ENCODE results near the gene TMEM190. TPM values are rescaled to one million over a fixed set of nuclear protein-coding genes. Genes with fewer than 3 reads are reported as not detected.
A peak's percentile ranks its signal among the peaks of the same experiment; 100 is the strongest.
"Not testable (repeated sequence)": the region's sequence is repeated elsewhere in the genome, so short reads cannot be mapped to it uniquely, and the experiment has no call there.

Gene TMEM190
- total RNA-seq, 1 experiment from 2014 or later: 0.74 TPM

DNA sequence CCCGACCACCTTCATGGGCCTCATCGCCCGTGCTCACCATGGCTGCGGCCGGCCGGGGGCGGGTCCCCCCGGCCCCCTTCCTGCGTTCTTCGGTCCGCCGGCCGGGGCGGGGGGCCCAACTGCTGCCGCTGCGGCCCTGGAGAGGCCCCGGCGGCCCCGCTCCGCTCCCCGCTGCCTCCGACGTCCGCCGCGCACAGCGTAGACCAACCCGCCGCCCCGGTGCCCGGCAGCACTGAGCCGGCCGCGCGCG, 30.8 kb downstream of the TMEM190 start, which contains the start of gene UBE2S:
UBE2S (minus strand) TSS at position 239 of the 250 bp plus-strand sequence; CDS start at position 40, 199 bp downstream.
- intact Hi-C loops (cut with micrococcal nuclease; ENCODE audit: unreplicated experiment); H3K9me3 ChIP-seq (ENCODE audit: control insufficient read depth, insufficient read depth, low read depth, low read length); H3K27me3 ChIP-seq (ENCODE audit: control insufficient read depth, insufficient read depth, low read length); DNase-seq (ENCODE audit: low read depth, low spot score); in situ Hi-C loops (cut with HindIII; ENCODE audit: low pct_unique_long_range_greater_than_20kb, low sequenced_read_pairs); BruUV-seq (replicated peaks): not testable (repeated sequence)
- Histone ChIP-seq H3K4me3 (ENCODE audit: low read depth in 2 of 2, low read length in 2 of 2) (peak within 1 kb of the TSS; percentile 85 to 88), H3K27ac (ENCODE audit: low read length) (peak within 1 kb of the TSS; percentile 100), H3K36me3 (ENCODE audit: control insufficient read depth, insufficient read depth, low read length) (peaks cover 24% of the 10 kb centered on the region), H3K4me1 (ENCODE audit: control insufficient read depth, insufficient read depth, low read length) (peaks cover 29% of the 10 kb centered on the region)
- CTCF ChIA-PET: interaction anchor here (0.7 kb wide), 1 partner anchor 119 kb away, joined by 5 read pairs; no protein-coding TSS in a partner anchor
- peak; percentile 98 for TF ChIP-seq POLR2AphosphoS5 (IDR thresholded peaks at IDR 0.05; ENCODE audit: low read depth, low read length)
- POLR2A ChIA-PET: interaction anchor here (0.6 to 0.7 kb wide), 3 partner anchors 10 to 192 kb away, joined by 3 to 9 read pairs (median 7); partner anchors contain the start of gene FIZ1
- ATAC-seq: peak; percentile 28; the same call in 1 of the 2 replicates

DNA sequence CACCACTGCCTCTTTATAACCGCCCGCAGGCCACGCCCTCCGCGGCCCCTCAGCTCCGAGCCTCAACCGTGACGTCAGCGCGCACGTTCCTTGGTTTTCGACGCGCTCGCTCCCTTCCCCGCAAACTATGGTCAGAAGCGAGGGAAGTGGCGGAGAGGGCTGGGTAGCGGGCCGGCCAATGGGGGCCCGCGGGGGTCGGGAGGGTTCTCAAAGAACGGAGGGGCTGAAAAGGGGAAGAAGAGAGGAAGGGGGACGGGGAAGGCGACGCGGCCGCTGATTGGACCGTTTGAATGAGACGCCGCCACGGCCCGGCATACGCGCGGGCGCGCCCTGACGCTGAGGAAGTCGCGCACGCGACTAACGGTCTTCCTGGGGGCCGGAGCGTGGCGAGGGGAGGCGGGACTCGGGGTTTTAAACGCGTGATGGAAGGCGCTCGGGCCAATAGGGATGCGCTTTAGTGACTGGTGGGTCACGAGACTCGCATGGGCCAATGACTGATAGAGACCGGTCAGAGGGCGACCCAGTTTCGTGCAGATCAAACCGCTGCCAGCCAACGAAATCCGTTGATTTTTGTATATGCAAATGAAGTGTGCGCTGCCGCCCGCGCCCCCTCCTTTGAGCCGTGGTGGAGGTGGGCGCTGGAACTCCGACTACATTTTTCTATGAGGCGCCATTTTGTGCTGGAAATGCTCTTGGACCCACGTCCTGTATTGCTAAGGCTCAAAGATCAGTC, 31.3 kb downstream of the TMEM190 start:
- Histone ChIP-seq H3K36me3 (ENCODE audit: control insufficient read depth, insufficient read depth, low read length) (peaks cover 20% of the 10 kb centered on the region), H3K27ac (ENCODE audit: low read length) (peak overlapping the region; percentile 100), H3K9me3 (ENCODE audit: control insufficient read depth, insufficient read depth, low read depth, low read length) (peaks cover 6% of the 10 kb centered on the region; the same call in 1 of the 2 replicates), H3K27me3 (ENCODE audit: control insufficient read depth, insufficient read depth, low read length) (no peaks in the 10 kb centered on the region), H3K4me1 (ENCODE audit: control insufficient read depth, insufficient read depth, low read length) (peaks cover 26% of the 10 kb centered on the region), H3K4me3 (ENCODE audit: low read depth in 2 of 2, low read length in 2 of 2) (peak overlapping the region; percentile 85 to 88)
- TSS peak; percentile 87 for BruUV-seq (replicated peaks)
- no peak for TF ChIP-seq REST (IDR thresholded peaks at IDR 0.05; ENCODE audit: insufficient read depth in 1 of 2, low read depth in 2 of 2, low read length in 1 of 2)
- TF ChIP-seq CTCF (IDR thresholded peaks at IDR 0.05): no peak
- TF ChIP-seq SIN3A (IDR thresholded peaks at IDR 0.05; ENCODE audit: borderline replicate concordance, insufficient read depth, low read depth, low read length): no peak
- peak; percentile 85 for TF ChIP-seq TCF7L2 (IDR thresholded peaks at IDR 0.05; ENCODE audit: low read depth, low read length)
- TF ChIP-seq POLR2AphosphoS5 (IDR thresholded peaks at IDR 0.05; ENCODE audit: low read depth, low read length): no peak
- in situ Hi-C loops (cut with HindIII; ENCODE audit: low pct_unique_long_range_greater_than_20kb, low sequenced_read_pairs) (no loop called here), intact Hi-C loops (cut with micrococcal nuclease; ENCODE audit: unreplicated experiment) (no loop called here)
- DNase-seq (ENCODE audit: low read depth, low spot score): peak; percentile 95
- ChIA-PET CTCF (interaction anchor here (0.7 kb wide), 1 partner anchor 120 kb away, joined by 5 read pairs; no protein-coding TSS in a partner anchor), POLR2A (interaction anchor here (0.6 to 0.7 kb wide), 3 partner anchors 11 to 191 kb away, joined by 3 to 9 read pairs (median 7); partner anchors contain the start of gene FIZ1)
- ATAC-seq: peak; percentile 92

DNA sequence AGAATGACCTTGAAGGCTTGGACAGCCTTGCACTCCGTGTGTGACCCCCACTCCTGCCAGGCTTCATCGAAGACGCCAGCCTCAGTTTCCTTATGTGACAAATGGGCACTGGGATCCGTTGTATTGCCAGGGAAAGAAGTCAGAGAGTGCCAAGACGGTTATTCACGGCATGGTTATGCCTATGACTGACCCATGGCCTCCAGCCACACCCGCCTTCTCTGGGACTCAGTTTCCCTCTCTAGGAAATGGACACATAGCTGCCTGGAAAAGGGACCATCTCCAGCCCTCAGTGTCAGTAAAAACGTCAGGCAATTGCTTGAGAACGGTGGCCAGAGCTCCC, 31.9 kb downstream of the TMEM190 start:
- BruUV-seq (replicated peaks): no TSS peak
- ChIA-PET CTCF (no interaction called here), POLR2A (no interaction called here)
- Histone ChIP-seq H3K36me3 (ENCODE audit: control insufficient read depth, insufficient read depth, low read length) (peaks cover 18% of the 10 kb centered on the region), H3K27ac (ENCODE audit: low read length) (peak overlapping the region; percentile 100), H3K4me1 (ENCODE audit: control insufficient read depth, insufficient read depth, low read length) (peaks cover 23% of the 10 kb centered on the region), H3K4me3 (ENCODE audit: low read depth in 2 of 2, low read length in 2 of 2) (peak overlapping the region; percentile 85 to 88), H3K27me3 (ENCODE audit: control insufficient read depth, insufficient read depth, low read length) (no peaks in the 10 kb centered on the region), H3K9me3 (ENCODE audit: control insufficient read depth, insufficient read depth, low read depth, low read length) (peaks cover 6% of the 10 kb centered on the region; the same call in 1 of the 2 replicates)
- TF ChIP-seq TCF7L2 (IDR thresholded peaks at IDR 0.05; ENCODE audit: low read depth, low read length) (0 out of 2 replicates have a peak, but pooled peaks have one; percentile 14), REST (IDR thresholded peaks at IDR 0.05; ENCODE audit: insufficient read depth in 1 of 2, low read depth in 2 of 2, low read length in 1 of 2) (no peak)
- intact Hi-C loops (cut with micrococcal nuclease; ENCODE audit: unreplicated experiment): no loop called here
- ATAC-seq: no peak
- DNase-seq (ENCODE audit: low read depth, low spot score): no peak
- in situ Hi-C loops (cut with HindIII; ENCODE audit: low pct_unique_long_range_greater_than_20kb, low sequenced_read_pairs): no loop called here

DNA sequence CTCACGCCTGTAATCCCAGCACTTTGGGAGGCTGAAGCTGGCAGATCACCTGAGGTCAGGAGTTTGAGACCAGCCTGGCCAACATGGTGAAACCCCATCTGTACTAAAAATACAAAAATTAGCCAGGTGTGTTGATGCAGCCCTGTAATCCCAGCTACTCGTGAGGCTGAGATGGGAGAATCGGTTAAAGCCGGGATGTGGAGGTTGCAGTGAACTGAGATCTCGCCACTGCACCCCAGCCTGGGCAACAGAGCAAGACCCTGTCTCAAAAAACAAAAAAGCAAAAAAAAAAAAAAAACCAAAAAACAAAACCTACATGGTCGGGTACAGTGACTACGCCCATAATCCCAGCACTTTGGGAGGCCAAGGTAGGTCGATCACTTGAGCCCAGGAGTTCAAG, 32.6 kb downstream of the TMEM190 start:
- in situ Hi-C loops (cut with HindIII; ENCODE audit: low pct_unique_long_range_greater_than_20kb, low sequenced_read_pairs); H3K4me3 ChIP-seq (ENCODE audit: low read depth in 2 of 2, low read length in 2 of 2); ATAC-seq; DNase-seq (ENCODE audit: low read depth, low spot score); H3K9me3 ChIP-seq (ENCODE audit: control insufficient read depth, insufficient read depth, low read depth, low read length); CTCF ChIA-PET; intact Hi-C loops (cut with micrococcal nuclease; ENCODE audit: unreplicated experiment); BruUV-seq (replicated peaks); H3K27me3 ChIP-seq (ENCODE audit: control insufficient read depth, insufficient read depth, low read length): not testable (repeated sequence)
- peaks cover 15% of the 10 kb centered on the region for H3K36me3 ChIP-seq (ENCODE audit: control insufficient read depth, insufficient read depth, low read length)
- POLR2A ChIA-PET: interaction anchor here (0.6 kb wide), 1 partner anchor 225 kb away, joined by 3 read pairs; no protein-coding TSS in a partner anchor
- H3K27ac ChIP-seq (ENCODE audit: low read length): peak overlapping the region; percentile 100
- peaks cover 19% of the 10 kb centered on the region for H3K4me1 ChIP-seq (ENCODE audit: control insufficient read depth, insufficient read depth, low read length)
